ENCODE measurements around the gene WDR82.
A peak's percentile ranks its signal among the peaks of the same experiment; 100 is the strongest.
"Not testable (repeated sequence)": the region's sequence is repeated elsewhere in the genome, so short reads cannot be mapped to it uniquely, and the experiment has no call there.

The WDR82 gene

GRCh38 chr3:52289338-52289746, 10.9 kb upstream of the WDR82 start:
- no peak for DNase-seq (ENCODE audit: low read depth in 2 of 2)

- no peak for DNase-seq (ENCODE audit: low read depth in 2 of 2)
Measured at GRCh38 chr3:52288674-52289073, 10.2 kb upstream of the WDR82 start.

GRCh38 chr3:52286777-52287110, 8.3 kb upstream of the WDR82 start:
- DNase-seq (ENCODE audit: low read depth in 2 of 2), result no peak

GRCh38 chr3:52284051-52284450, 5.6 kb upstream of the WDR82 start:
- DNase-seq (ENCODE audit: low read depth in 2 of 2), result not testable (repeated sequence)

- DNase-seq (ENCODE audit: low read depth in 2 of 2), result no peak
Measured at GRCh38 chr3:52283306-52283705, 4.9 kb upstream of the WDR82 start.

- no peak for DNase-seq (ENCODE audit: low read depth in 2 of 2)
Measured at GRCh38 chr3:52281981-52282801, 3.7 kb upstream of the WDR82 start.

- DNase-seq (ENCODE audit: low read depth in 2 of 2), result no peak
Measured at GRCh38 chr3:52280050-52280461, 1.6 kb upstream of the WDR82 start.

- no peak for DNase-seq (ENCODE audit: low read depth in 2 of 2)
Measured at GRCh38 chr3:52279596-52279995, 1.1 kb upstream of the WDR82 start.

- DNase-seq (ENCODE audit: low read depth in 2 of 2), result peak; percentile 34 to 45
Measured at GRCh38 chr3:52277972-52278509, 408 bp downstream of the WDR82 start.

- peak; percentile 75 to 76 for DNase-seq (ENCODE audit: low read depth in 2 of 2)
Measured at GRCh38 chr3:52277071-52277964, 1.1 kb downstream of the WDR82 start.

- DNase-seq (ENCODE audit: low read depth in 2 of 2), result not testable (repeated sequence)
Measured at GRCh38 chr3:52274781-52275180, 3.7 kb downstream of the WDR82 start.

GRCh38 chr3:52272831-52273230, 5.6 kb downstream of the WDR82 start:
- DNase-seq (ENCODE audit: low read depth in 2 of 2), result no peak

- DNase-seq (ENCODE audit: low read depth in 2 of 2), result not testable (repeated sequence)
Measured at GRCh38 chr3:52272172-52272571, 6.3 kb downstream of the WDR82 start.

- DNase-seq (ENCODE audit: low read depth in 2 of 2), result no peak
Measured at GRCh38 chr3:52270252-52270754, 8.1 kb downstream of the WDR82 start.

GRCh38 chr3:52269776-52270175, 8.7 kb downstream of the WDR82 start:
- no peak for DNase-seq (ENCODE audit: low read depth in 2 of 2)

- no peak for DNase-seq (ENCODE audit: low read depth in 2 of 2)
Measured at GRCh38 chr3:52268036-52268435, 10.4 kb downstream of the WDR82 start.

- DNase-seq (ENCODE audit: low read depth in 2 of 2), result no peak
Measured at GRCh38 chr3:52265387-52265786, 13.1 kb downstream of the WDR82 start.

- DNase-seq (ENCODE audit: low read depth in 2 of 2), result no peak
Measured at GRCh38 chr3:52262447-52262846, 16.0 kb downstream of the WDR82 start.

- DNase-seq (ENCODE audit: low read depth in 2 of 2), result no peak
Measured at GRCh38 chr3:52259448-52259847, 19.0 kb downstream of the WDR82 start.

- no peak for DNase-seq (ENCODE audit: low read depth in 2 of 2)
Measured at GRCh38 chr3:52259035-52259434, 19.4 kb downstream of the WDR82 start.

GRCh38 chr3:52257911-52258310, 20.5 kb downstream of the WDR82 start:
- no peak for DNase-seq (ENCODE audit: low read depth in 2 of 2)

- DNase-seq (ENCODE audit: low read depth in 2 of 2), result no peak
Measured at GRCh38 chr3:52256622-52257021, 21.8 kb downstream of the WDR82 start.
